Testis (tissue), 2 donors: ENCODE results near the gene FREM1.

Source experiments
- POLR2A ChIP-seq: fragments of 450-650 bp; IDR thresholded peaks from one replicate; pipeline ENCODE4 v1.6.1; 2017; ENCODE audit warnings: antibody characterized with exemption, mild to moderate bottlenecking, moderate library complexity
- TF ChIP-seq, protein P1 (sequence below), 3 experiments: fragments of 450-650 bp in 2 of 3; fragments of 200-600 bp in 1 of 3; sonication (generic) in 1 of 3; IDR thresholded peaks; one replicate each; pipeline ENCODE4 v1.5.1; 2016 to 2019; ENCODE audit warnings: antibody characterized with exemption in 3 of 3, mild to moderate bottlenecking in 2 of 3, moderate library complexity in 1 of 3

DNA sequence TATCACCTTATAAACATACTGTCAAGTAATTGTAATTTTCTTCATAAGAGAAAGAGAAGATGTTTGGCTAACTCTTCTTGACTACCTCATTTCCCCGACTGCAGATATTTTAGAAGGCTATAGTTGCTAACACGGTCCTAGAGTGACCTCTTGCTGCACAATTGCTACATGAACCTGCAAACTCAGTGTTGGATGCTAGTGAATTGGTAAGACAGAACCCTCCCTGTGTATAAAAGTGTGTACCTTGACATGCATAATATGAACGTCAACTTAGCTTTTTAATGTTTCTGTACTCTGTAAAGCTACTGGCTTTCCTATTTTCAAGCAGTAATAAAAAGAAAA, 141.0 kb downstream of the FREM1 start:
- TF ChIP-seq, protein P1, sequence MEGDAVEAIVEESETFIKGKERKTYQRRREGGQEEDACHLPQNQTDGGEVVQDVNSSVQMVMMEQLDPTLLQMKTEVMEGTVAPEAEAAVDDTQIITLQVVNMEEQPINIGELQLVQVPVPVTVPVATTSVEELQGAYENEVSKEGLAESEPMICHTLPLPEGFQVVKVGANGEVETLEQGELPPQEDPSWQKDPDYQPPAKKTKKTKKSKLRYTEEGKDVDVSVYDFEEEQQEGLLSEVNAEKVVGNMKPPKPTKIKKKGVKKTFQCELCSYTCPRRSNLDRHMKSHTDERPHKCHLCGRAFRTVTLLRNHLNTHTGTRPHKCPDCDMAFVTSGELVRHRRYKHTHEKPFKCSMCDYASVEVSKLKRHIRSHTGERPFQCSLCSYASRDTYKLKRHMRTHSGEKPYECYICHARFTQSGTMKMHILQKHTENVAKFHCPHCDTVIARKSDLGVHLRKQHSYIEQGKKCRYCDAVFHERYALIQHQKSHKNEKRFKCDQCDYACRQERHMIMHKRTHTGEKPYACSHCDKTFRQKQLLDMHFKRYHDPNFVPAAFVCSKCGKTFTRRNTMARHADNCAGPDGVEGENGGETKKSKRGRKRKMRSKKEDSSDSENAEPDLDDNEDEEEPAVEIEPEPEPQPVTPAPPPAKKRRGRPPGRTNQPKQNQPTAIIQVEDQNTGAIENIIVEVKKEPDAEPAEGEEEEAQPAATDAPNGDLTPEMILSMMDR (IDR thresholded peaks at IDR 0.05), result no peak
- TF ChIP-seq POLR2A, result no peak
